ENCODE results near the gene ZDHHC21. TPM values are rescaled to one million over a fixed set of nuclear protein-coding genes. Genes with fewer than 3 reads are reported as not detected.

Gene ZDHHC21
- total and polyA plus RNA-seq, 2 donors (not counting 3 experiments of a cell fraction or from before 2014, with no cell fraction given) = 7.2 to 25.9 TPM

- Histone ChIP-seq H3K9me3 (replicated peaks; ENCODE audit: control insufficient read depth, insufficient read depth, low read length) (no peaks in the 10 kb centered on the region), H3K4me1 (ENCODE audit: control insufficient read depth, extremely low read depth, insufficient read depth, low read length) (no peaks in the 10 kb centered on the region), H3K9ac (replicated peaks; ENCODE audit: extremely low read depth, insufficient read depth, low read length) (no peak overlapping the region), H3K4me3 (replicated peaks in 1 of 3; ENCODE audit: insufficient read depth in 1 of 3, low read depth in 1 of 3, low read length in 3 of 3) (no peak overlapping the region), H3K27ac (ENCODE audit: insufficient read depth, low read depth, low read length) (no peak overlapping the region), H2AFZ (ENCODE audit: low read depth, low read length) (no peak overlapping the region), H3K79me2 (ENCODE audit: control insufficient read depth, insufficient read depth, low read length) (peaks cover 66% of the 10 kb centered on the region), H3K4me2 (ENCODE audit: insufficient read depth, low read length) (no peak overlapping the region), H3K9me1 (replicated peaks; ENCODE audit: control insufficient read depth, extremely low read depth, insufficient read depth, low read length) (no peaks in the 10 kb centered on the region), H4K20me1 (replicated peaks; ENCODE audit: control insufficient read depth, extremely low read depth, insufficient read depth, low read length) (no peaks in the 10 kb centered on the region), H3K36me3 (ENCODE audit: control insufficient read depth in 2 of 2, extremely low read depth in 1 of 2, insufficient read depth in 2 of 2, low read length in 2 of 2) (peaks cover 2 to 13% of the 10 kb centered on the region in 2 experiments), H3K27me3 (ENCODE audit: control insufficient read depth in 2 of 2, insufficient read depth in 2 of 2, low read length in 2 of 2) (no peaks in the 10 kb centered on the region)
- dilution Hi-C loops (cut with MboI; ENCODE audit: extremely low pct_ligation_motif_present, low sequenced_read_pairs) (no loop called here), intact Hi-C loops (cut with micrococcal nuclease) (no loop called here)
- no peak for FAIRE-seq
- no peak for DNase-seq (ENCODE audit: low read depth, low spot score)
- ChIA-PET POLR2A (no interaction called here), CTCF (interaction anchor here (1.8 kb wide), 1 partner anchor 18 kb away, joined by 7 read pairs; no protein-coding TSS in a partner anchor)
- BruUV-seq (replicated peaks) = no TSS peak
- TF ChIP-seq POLR2A (IDR thresholded peaks at IDR 0.05; ENCODE audit: low read depth, low read length) (no peak), MYC (IDR thresholded peaks at IDR 0.05; ENCODE audit: low read depth, low read length) (no peak), EZH2 (IDR thresholded peaks at IDR 0.05; ENCODE audit: borderline replicate concordance, low read depth, low read length, severe bottlenecking) (no peak), GATA2 (IDR thresholded peaks at IDR 0.05; ENCODE audit: insufficient read depth, insufficient read length, low read depth, low read length) (no peak), FOS (IDR thresholded peaks at IDR 0.05; ENCODE audit: borderline replicate concordance, insufficient read depth, low read length) (no peak), MAX (IDR thresholded peaks at IDR 0.05; ENCODE audit: insufficient read depth, insufficient read length) (no peak), CTCF (IDR thresholded peaks at IDR 0.05; ENCODE audit: extremely low read depth in 1 of 2, insufficient read depth in 1 of 2, low read depth in 1 of 2, low read length in 2 of 2) (no peak), POLR2AphosphoS5 (IDR thresholded peaks at IDR 0.05; ENCODE audit: insufficient read depth, low read depth, low read length) (no peak), JUN (IDR thresholded peaks at IDR 0.05; ENCODE audit: borderline replicate concordance, insufficient read depth, insufficient read length, low read depth) (no peak)
Observed at GRCh38 chr9:14678776-14679175, 14.5 kb downstream of the ZDHHC21 start.
